Body of pancreas (tissue), 4 donors: Measurements from ENCODE around the gene MAML2. TPM values are rescaled to one million over a fixed set of nuclear protein-coding genes. Genes with fewer than 3 reads are reported as not detected.

ENCODE experiments used
- ATAC-seq: fragments of 150-250 bp; one replicate; pipeline ENCODE4 v1.9.1; 2016
- DNase-seq, 4 donors: peaks; one replicate each; pipeline ENCODE4 v3.0.0-alpha.2; 2019
- H3K27ac ChIP-seq, 4 donors: fragments of 200-600 bp; sonication (generic); 1 replicate in 3 of 4; 2 replicates in 1 of 4; pipeline versions ENCODE4 v1.5.1 to v1.6.1; 2016 to 2019; ENCODE audit warnings: mild to moderate bottlenecking in 1 of 4, mixed read lengths in 1 of 4, moderate library complexity in 1 of 4
- H3K27me3 ChIP-seq, 2 donors: fragments of 200-600 bp; sonication (generic); one replicate each; pipeline ENCODE4 v1.6.0; 2016; ENCODE audit warnings: mild to moderate bottlenecking in 1 of 2
- H3K36me3 ChIP-seq, 2 donors: fragments of 200-600 bp; sonication (generic); replicated peaks in 1 of 2; 2 replicates each; pipeline ENCODE4 v1.5.1; 2016; ENCODE audit warnings: low read depth in 2 of 2; ENCODE audit not compliant: insufficient read depth in 1 of 2
- H3K4me1 ChIP-seq: fragments of 200-600 bp; sonication (generic); one replicate; pipeline ENCODE4 v1.6.0; 2016
- H3K4me3 ChIP-seq, 2 donors: fragments of 200-600 bp; sonication (generic); 1 replicate in 1 of 2; 2 replicates in 1 of 2; pipeline ENCODE4 v1.5.1; 2016 to 2019
- H3K9me3 ChIP-seq, 3 donors: fragments of 200-600 bp; sonication (generic); 1 replicate in 2 of 3; 2 replicates in 1 of 3; pipeline ENCODE4 v1.5.1; 2016
- POLR2A ChIP-seq, 3 donors: fragments of 450-650 bp; IDR thresholded peaks; one replicate each; pipeline ENCODE4 v1.6.1; 2016; ENCODE audit warnings: antibody characterized with exemption in 3 of 3, mild to moderate bottlenecking in 2 of 3
- WGBS, 2 donors: methylation state at CpG; one replicate each; pipeline ENCODE4 v1.1.5; 2017; 5-methylcytosine and 5-hydroxymethylcytosine counted together
- intact Hi-C: fragments of 100-400 bp; cut with DNase I; formaldehyde crosslinking; loops from one replicate; pipeline ENCODE4 v1.15.1; 2023
- total RNA-seq, 2 donors: library from RNA; depleted of rRNA; stranded (reverse); fragments of >200 nt; gene quantifications; one replicate each; pipeline ENCODE4 v1.1.0, GENCODE V29; 2016
- TF ChIP-seq, protein P1 (sequence below), 7 experiments: fragments of 450-650 bp in 4 of 7; fragments of 200-600 bp in 3 of 7; sonication (generic) in 3 of 7; IDR thresholded peaks; one replicate each; pipeline ENCODE4 v1.5.1; 2016 to 2019; ENCODE audit warnings: antibody characterized with exemption in 7 of 7

MAML2 gene
- total RNA-seq, 2 donors from 2014 or later = 7.9 to 9.9 TPM

DNA sequence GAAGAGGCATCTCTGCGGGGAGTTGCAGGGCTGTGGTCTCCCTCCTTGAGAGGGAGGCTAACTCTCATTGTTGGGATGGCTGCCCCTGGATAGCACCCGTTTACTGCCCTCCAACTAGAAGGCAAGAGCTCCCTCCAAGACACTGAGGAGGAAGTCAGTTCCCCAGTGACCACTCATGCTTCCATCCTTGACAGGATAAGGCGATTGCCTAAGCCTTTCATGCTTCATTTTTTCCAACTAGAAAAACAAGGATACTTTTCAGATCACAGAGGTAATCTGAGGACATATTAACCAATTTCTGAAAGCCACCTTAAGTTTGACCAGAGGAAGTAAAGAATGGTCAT is 186.6 kb downstream of the MAML2 start:
- Histone ChIP-seq H3K27ac (peak overlapping the region; percentile 5 to 66 (median 46)), H3K36me3 (no peaks in the 10 kb centered on the region), H3K4me1 (peaks cover 11% of the 10 kb centered on the region), H3K27me3 (no peaks in the 10 kb centered on the region), H3K4me3 (no peak overlapping the region), H3K9me3 (no peaks in the 10 kb centered on the region)
- WGBS, 2 donors = 53 to 65% methylated on average over 3 of the region's 3 CpGs
- TF ChIP-seq, protein P1, sequence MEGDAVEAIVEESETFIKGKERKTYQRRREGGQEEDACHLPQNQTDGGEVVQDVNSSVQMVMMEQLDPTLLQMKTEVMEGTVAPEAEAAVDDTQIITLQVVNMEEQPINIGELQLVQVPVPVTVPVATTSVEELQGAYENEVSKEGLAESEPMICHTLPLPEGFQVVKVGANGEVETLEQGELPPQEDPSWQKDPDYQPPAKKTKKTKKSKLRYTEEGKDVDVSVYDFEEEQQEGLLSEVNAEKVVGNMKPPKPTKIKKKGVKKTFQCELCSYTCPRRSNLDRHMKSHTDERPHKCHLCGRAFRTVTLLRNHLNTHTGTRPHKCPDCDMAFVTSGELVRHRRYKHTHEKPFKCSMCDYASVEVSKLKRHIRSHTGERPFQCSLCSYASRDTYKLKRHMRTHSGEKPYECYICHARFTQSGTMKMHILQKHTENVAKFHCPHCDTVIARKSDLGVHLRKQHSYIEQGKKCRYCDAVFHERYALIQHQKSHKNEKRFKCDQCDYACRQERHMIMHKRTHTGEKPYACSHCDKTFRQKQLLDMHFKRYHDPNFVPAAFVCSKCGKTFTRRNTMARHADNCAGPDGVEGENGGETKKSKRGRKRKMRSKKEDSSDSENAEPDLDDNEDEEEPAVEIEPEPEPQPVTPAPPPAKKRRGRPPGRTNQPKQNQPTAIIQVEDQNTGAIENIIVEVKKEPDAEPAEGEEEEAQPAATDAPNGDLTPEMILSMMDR (IDR thresholded peaks at IDR 0.05) = no peak
- no peak for TF ChIP-seq POLR2A (IDR thresholded peaks at IDR 0.05)
- DNase-seq (no peak), ATAC-seq (peak; percentile 41)
- intact Hi-C loops = no loop called here

DNA sequence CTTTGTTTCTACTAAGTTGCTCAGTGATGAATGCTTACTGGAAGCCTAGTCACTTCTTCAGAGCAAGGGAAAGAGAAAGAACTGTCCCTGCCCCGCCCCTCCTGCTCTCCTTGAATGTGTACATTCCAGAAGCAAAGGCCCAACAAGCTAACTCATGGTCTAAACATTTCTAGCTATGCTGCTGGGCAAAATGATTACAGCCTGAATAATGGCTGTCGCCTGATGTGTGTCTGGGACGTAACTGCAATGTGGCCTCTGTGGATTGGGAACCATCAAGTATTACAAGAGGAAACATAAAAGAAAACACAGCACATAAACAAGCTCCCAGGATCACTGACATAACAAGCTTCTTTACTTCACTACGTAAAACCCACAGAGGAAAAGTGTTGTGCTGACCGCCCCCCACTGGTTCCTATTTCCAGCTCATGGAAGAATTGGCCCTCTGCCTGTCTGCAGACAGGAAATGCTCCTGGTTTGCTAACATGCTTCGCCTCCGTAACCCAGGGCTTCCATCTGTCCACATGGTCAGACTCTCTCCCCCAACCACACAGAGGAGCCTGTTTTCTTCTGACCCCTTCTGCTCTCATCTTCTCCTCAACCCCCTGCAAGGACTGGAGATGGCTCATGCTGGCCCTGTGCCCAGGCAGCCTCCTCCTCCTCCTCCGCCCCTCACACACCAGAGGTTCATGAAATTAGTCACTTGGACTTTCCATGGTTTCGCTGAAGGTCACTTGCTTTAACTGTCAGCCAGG is 187.2 kb downstream of the MAML2 start:
- ATAC-seq (peak; percentile 60), DNase-seq (peak; percentile 35 to 75 (median 54))
- Histone ChIP-seq H3K9me3 (no peaks in the 10 kb centered on the region), H3K4me3 (no peak overlapping the region), H3K4me1 (peaks cover 11% of the 10 kb centered on the region), H3K27me3 (no peaks in the 10 kb centered on the region), H3K36me3 (no peaks in the 10 kb centered on the region), H3K27ac (peak overlapping the region; percentile 5 to 66 (median 46))
- TF ChIP-seq, protein P1 (IDR thresholded peaks at IDR 0.05) = peak in 1 of 7 experiments; percentile 18
- no peak for TF ChIP-seq POLR2A (IDR thresholded peaks at IDR 0.05)
- intact Hi-C loops = no loop called here
- WGBS, 2 donors = 58 to 64% methylated on average over 9 of the region's 9 CpGs

DNA sequence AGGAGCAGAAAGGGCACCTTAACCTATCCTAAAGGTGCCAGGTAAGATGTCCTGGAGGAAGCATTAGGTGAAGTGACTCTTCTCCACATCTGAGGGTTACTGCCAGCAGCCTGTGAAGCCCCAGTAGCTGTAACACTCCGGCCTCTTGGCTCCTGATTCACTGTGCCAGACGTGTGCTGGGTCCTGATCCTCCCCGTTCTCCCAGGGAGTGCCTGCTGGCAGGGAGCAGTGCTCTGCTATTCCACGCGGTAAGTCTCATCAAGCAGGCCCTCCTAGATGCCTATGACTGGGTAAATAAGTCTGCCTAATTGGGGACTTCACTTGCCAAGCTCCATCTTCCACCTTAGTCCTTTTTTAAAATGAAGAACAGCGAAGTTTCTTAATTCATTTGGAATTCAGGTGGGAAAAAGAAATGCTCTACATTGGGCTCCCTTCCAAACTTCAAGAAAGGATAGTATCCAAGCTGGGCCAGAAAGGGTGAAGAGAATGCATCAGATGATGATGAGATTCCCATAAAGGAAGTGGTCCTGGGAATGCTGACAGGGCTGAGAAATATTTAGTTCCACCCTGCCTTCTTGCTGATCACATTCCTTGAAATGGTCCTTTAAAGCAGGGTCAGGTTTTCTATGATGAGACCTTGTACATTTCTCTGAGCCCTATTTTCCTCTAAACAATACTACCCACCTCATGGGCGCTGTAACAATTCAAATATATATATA is 188.0 kb downstream of the MAML2 start:
- intact Hi-C loops = no loop called here
- ATAC-seq = no peak
- Histone ChIP-seq H3K27ac (peak overlapping the region in 2 of 4 donors; percentile 37 to 59), H3K36me3 (no peaks in the 10 kb centered on the region), H3K27me3 (no peaks in the 10 kb centered on the region), H3K4me1 (peaks cover 11% of the 10 kb centered on the region), H3K4me3 (no peak overlapping the region), H3K9me3 (no peaks in the 10 kb centered on the region)
- TF ChIP-seq, protein P1 (IDR thresholded peaks at IDR 0.05) = no peak
- no peak for TF ChIP-seq POLR2A (IDR thresholded peaks at IDR 0.05)
- 62 to 64% methylated on average over 7 of the region's 7 CpGs for WGBS, 2 donors
- DNase-seq = no peak

DNA sequence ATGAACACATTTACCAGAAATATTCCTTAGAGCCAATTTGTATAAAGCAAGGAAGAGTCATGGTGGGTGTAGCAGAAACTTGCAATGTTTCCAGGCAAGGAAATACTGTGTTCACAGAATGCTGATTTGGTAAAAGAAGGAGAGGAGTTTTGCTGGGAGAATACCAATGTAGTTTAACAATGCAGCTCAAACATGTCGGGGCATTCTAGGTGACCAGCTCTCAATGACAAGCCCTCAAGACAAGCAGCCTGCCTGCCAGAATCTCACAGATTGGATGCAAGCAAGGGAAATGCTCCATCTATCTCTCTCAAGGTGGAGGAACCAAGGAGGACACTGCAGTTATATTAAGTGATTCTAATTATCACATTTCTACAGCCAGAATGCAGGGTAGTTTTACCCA is 190.4 kb downstream of the MAML2 start:
- H3K4me3 ChIP-seq = no peak overlapping the region
- 62 to 74% methylated on average over 1 of the region's 1 CpG for WGBS, 2 donors
- H3K4me1 ChIP-seq = peaks cover 11% of the 10 kb centered on the region
- ATAC-seq (no peak), DNase-seq (no peak)
- H3K36me3 ChIP-seq = no peaks in the 10 kb centered on the region
- no peaks in the 10 kb centered on the region for H3K27me3 ChIP-seq
- TF ChIP-seq, protein P1 (IDR thresholded peaks at IDR 0.05) = no peak
- TF ChIP-seq POLR2A (IDR thresholded peaks at IDR 0.05) = no peak
- intact Hi-C loops = no loop called here
- no peaks in the 10 kb centered on the region for H3K9me3 ChIP-seq
- H3K27ac ChIP-seq = no peak overlapping the region
